ENCODE data around the gene RBMS3. TPM values are rescaled to one million over a fixed set of nuclear protein-coding genes. Genes with fewer than 3 reads are reported as not detected.
A peak's percentile ranks its signal among the peaks of the same experiment; 100 is the strongest.

Gene RBMS3
- total RNA-seq, 1 experiment from 2014 or later, result 8.7 TPM

GRCh38 chr3:29282427-29283230, 1.8 kb downstream of the RBMS3 start:
- Mint-ChIP-seq H3K9me3 (no peaks in the 10 kb centered on the region), H3K4me1 (peaks cover 81% of the 10 kb centered on the region), H3K36me3 (no peaks in the 10 kb centered on the region), H3K4me3 (peak overlapping the region; percentile 78), H3K27ac (peak overlapping the region; percentile 13), H3K27me3 (ENCODE audit: low read depth) (no peaks in the 10 kb centered on the region)
- ChIA-PET POLR2A (no interaction called here), CTCF (interaction anchor here (1.0 kb wide), 1 partner anchor 8 kb away, joined by 3 read pairs; no protein-coding TSS in a partner anchor)
- peak; percentile 9; the same call in 1 of the 2 replicates for ATAC-seq
- TF ChIP-seq E2F4 (CRISPR knock-in tag; IDR thresholded peaks at IDR 0.05; ENCODE audit: borderline replicate concordance, low read depth) (no peak), SP1 (CRISPR knock-in tag; conservative IDR thresholded peaks at IDR 0.05) (no peak), NR1H2 (CRISPR knock-in tag; IDR thresholded peaks at IDR 0.05) (no peak), NR3C1 (CRISPR knock-in tag; conservative IDR thresholded peaks at IDR 0.05; ENCODE audit: low read depth) (no peak), E2F1 (CRISPR knock-in tag; IDR thresholded peaks at IDR 0.05) (no peak), TP53 (CRISPR knock-in tag; IDR thresholded peaks at IDR 0.05) (no peak), ZNF671 (CRISPR knock-in tag; IDR thresholded peaks at IDR 0.05) (no peak), STAT6 (CRISPR knock-in tag; conservative IDR thresholded peaks at IDR 0.05; ENCODE audit: low read depth) (no peak)
- TF ChIP-seq, protein P1, sequence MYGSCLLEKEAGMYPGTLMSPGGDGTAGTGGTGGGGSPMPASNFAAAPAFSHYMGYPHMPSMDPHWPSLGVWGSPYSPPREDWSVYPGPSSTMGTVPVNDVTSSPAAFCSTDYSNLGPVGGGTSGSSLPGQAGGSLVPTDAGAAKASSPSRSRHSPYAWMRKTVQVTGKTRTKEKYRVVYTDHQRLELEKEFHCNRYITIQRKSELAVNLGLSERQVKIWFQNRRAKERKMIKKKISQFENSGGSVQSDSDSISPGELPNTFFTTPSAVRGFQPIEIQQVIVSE (CRISPR knock-in tag; IDR thresholded peaks at IDR 0.05; ENCODE audit: borderline replicate concordance), result no peak
- TF ChIP-seq, protein P2, sequence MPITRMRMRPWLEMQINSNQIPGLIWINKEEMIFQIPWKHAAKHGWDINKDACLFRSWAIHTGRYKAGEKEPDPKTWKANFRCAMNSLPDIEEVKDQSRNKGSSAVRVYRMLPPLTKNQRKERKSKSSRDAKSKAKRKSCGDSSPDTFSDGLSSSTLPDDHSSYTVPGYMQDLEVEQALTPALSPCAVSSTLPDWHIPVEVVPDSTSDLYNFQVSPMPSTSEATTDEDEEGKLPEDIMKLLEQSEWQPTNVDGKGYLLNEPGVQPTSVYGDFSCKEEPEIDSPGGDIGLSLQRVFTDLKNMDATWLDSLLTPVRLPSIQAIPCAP (CRISPR knock-in tag; IDR thresholded peaks at IDR 0.05), result no peak
- no peak for DNase-seq (ENCODE audit: low spot score)

DNA sequence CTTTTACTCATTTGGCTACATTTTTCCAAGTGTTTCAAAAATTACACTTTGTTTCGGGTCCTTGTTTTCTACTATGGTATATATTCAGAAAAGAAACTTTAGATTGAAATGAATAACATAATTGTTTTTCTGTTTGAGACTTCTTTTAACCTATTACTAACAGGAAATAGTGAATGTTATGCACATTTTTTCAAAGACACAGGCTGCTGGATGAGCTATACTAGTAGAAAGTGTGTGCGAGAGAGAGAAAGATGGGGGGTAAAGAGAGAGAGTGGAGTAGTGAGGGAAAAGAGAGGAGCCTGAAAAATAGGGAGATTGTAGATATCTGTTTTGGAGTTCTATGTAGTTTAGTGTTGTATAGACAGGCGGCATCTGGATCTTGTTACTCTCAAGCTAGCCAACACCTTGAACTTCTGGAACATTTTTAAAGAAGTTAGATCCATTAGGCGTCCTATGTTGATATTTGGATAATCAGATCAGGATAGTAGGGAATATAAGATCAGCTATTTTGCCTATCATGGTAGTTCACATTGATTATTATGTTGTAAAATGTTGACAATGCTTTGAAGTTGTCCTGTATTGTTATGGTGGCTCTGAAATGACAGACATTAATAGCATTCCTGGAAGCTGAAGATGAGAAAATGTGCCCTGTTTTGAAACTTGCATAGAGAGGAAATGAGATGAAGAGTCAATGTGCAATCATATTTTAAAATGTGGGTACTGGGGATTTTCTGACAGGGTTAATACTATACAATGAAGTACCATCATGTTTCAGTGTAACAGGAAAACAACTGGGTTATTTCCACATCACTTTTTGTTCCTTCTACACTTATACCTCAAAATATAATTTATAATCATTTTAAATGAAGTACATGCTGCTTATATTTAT, 2.6 kb downstream of the RBMS3 start:
- POLR2A ChIA-PET, result no interaction called here
- Mint-ChIP-seq H3K27ac (peak overlapping the region; percentile 13), H3K27me3 (ENCODE audit: low read depth) (no peaks in the 10 kb centered on the region)
- TF ChIP-seq JAZF1 (CRISPR knock-in tag; IDR thresholded peaks at IDR 0.05) (no peak), EMX1 (CRISPR knock-in tag; IDR thresholded peaks at IDR 0.05) (no peak), E2F4 (CRISPR knock-in tag; IDR thresholded peaks at IDR 0.05; ENCODE audit: borderline replicate concordance, low read depth) (no peak), SP1 (CRISPR knock-in tag; conservative IDR thresholded peaks at IDR 0.05) (no peak), ATF2 (CRISPR knock-in tag; IDR thresholded peaks at IDR 0.05; ENCODE audit: borderline replicate concordance, low read depth) (no peak), RORB (CRISPR knock-in tag; IDR thresholded peaks at IDR 0.05) (no peak), RELA (CRISPR knock-in tag; IDR thresholded peaks at IDR 0.05; ENCODE audit: borderline replicate concordance) (no peak), ETV6 (CRISPR knock-in tag; IDR thresholded peaks at IDR 0.05) (no peak), TCF7 (CRISPR knock-in tag; IDR thresholded peaks at IDR 0.05; ENCODE audit: low read depth) (no peak), USF2 (CRISPR knock-in tag; IDR thresholded peaks at IDR 0.05) (no peak), IRF2 (CRISPR knock-in tag; IDR thresholded peaks at IDR 0.05; ENCODE audit: borderline replicate concordance, low read depth) (no peak)

More for the DNA sequence above, 2.6 kb downstream of the RBMS3 start:
- DNase-seq (ENCODE audit: low spot score) (no peak), ATAC-seq (no peak)
- Mint-ChIP-seq H3K36me3 (no peaks in the 10 kb centered on the region), H3K4me3 (peak overlapping the region; percentile 78), H3K9me3 (no peaks in the 10 kb centered on the region), H3K4me1 (peaks cover 82% of the 10 kb centered on the region)
- CTCF ChIA-PET, result no interaction called here

All from WTC11 (cell line).